ENCODE measurements around the gene SAP30.

GRCh38 chr4:173397604-173398003 lies 26.9 kb downstream of the SAP30 start:
- TF ChIP-seq POLR2AphosphoS5 (IDR thresholded peaks at IDR 0.05; ENCODE audit: low read length): no peak
- TF ChIP-seq RFX5 (IDR thresholded peaks at IDR 0.05; ENCODE audit: low read depth, low read length): no peak
- no peak for TF ChIP-seq FOXM1 (IDR thresholded peaks at IDR 0.05; ENCODE audit: low read depth, low read length)
- TF ChIP-seq TAF1 (IDR thresholded peaks at IDR 0.05; ENCODE audit: borderline replicate concordance, low read depth, low read length): no peak
- no peak for TF ChIP-seq JUND (IDR thresholded peaks at IDR 0.05; ENCODE audit: low read depth, low read length)
- TF ChIP-seq, protein P1, sequence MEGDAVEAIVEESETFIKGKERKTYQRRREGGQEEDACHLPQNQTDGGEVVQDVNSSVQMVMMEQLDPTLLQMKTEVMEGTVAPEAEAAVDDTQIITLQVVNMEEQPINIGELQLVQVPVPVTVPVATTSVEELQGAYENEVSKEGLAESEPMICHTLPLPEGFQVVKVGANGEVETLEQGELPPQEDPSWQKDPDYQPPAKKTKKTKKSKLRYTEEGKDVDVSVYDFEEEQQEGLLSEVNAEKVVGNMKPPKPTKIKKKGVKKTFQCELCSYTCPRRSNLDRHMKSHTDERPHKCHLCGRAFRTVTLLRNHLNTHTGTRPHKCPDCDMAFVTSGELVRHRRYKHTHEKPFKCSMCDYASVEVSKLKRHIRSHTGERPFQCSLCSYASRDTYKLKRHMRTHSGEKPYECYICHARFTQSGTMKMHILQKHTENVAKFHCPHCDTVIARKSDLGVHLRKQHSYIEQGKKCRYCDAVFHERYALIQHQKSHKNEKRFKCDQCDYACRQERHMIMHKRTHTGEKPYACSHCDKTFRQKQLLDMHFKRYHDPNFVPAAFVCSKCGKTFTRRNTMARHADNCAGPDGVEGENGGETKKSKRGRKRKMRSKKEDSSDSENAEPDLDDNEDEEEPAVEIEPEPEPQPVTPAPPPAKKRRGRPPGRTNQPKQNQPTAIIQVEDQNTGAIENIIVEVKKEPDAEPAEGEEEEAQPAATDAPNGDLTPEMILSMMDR (IDR thresholded peaks at IDR 0.05 in 2 of 3, conservative IDR thresholded peaks at IDR 0.05 in 1 of 3; ENCODE audit: control insufficient read depth in 2 of 3, extremely low read depth in 1 of 3, insufficient read depth in 1 of 3, low read depth in 3 of 3, low read length in 3 of 3): no peak
- no peak for TF ChIP-seq ATF7 (IDR thresholded peaks at IDR 0.05; ENCODE audit: low read depth)
- TF ChIP-seq RCOR1 (conservative IDR thresholded peaks at IDR 0.05; ENCODE audit: low read depth, low read length): no peak
- TF ChIP-seq EZH2 (IDR thresholded peaks at IDR 0.05; ENCODE audit: borderline replicate concordance, control insufficient read depth, low read depth, low read length): no peak
- TF ChIP-seq, protein P2, sequence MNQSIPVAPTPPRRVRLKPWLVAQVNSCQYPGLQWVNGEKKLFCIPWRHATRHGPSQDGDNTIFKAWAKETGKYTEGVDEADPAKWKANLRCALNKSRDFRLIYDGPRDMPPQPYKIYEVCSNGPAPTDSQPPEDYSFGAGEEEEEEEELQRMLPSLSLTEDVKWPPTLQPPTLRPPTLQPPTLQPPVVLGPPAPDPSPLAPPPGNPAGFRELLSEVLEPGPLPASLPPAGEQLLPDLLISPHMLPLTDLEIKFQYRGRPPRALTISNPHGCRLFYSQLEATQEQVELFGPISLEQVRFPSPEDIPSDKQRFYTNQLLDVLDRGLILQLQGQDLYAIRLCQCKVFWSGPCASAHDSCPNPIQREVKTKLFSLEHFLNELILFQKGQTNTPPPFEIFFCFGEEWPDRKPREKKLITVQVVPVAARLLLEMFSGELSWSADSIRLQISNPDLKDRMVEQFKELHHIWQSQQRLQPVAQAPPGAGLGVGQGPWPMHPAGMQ (IDR thresholded peaks at IDR 0.05; ENCODE audit: borderline replicate concordance): no peak
